ENCODE results near the gene EPHA4. TPM values are rescaled to one million over a fixed set of nuclear protein-coding genes. Genes with fewer than 3 reads are reported as not detected.

The EPHA4 gene
- total RNA-seq, 1 experiment from 2014 or later, result 17.4 TPM

DNA sequence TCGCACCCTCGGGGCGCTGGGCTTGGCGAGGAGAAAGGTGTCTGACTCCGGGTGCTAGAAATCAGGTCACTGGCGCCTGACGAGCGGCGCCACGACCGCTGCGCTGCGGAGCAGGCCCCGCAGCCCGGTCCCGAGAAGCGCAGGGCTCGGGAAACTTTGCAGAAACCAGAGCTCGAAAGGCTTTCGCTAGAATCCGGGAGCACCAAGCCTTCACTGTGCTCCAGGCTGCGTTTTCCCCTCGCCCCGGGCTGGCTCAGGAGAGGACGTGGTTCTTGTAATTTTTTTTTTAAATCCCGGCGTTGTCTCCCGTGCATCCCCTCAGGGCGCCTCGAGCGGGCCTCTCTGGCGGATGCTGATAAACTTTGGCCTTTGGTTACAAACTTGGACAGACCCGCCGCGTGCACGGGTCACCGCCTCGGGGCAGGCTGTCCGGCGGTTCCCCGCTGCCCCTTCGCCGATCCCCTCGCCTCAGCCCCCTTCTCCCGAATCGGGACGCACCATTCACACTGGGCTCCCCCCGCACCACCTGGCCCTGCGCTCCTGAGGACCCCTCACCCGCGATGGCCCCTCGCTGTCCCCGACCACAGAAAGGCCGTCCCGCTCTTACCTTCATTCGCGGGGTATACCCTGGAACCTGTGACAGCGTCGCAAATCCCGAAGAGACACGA, 419 bp downstream of the EPHA4 start:
- peak; percentile 33 for DNase-seq (ENCODE audit: low read depth)

DNA sequence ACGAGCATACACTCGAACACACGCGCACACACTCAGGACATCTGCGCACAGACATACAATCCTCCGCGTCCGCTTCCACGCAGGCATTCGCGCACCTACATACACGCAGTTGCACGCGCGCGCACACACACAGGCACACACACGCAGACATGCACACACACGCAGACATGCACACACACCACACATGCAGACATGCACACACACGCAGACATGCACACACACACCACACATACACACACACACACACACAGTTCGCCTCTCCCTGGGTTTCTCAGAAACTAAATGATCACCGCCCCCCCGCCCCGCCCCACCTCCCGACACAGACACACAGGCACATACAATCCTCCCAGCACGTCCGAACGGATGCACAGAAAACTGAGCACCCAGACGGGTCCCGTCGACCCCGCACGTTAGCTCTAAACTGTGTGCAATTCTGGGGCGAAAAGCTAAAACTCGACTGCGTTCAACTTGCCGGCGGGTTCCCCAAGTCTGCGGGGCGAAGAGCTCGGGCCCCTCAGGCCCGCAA, 1.0 kb downstream of the EPHA4 start:
- DNase-seq (ENCODE audit: low read depth), result peak; percentile 12

DNA sequence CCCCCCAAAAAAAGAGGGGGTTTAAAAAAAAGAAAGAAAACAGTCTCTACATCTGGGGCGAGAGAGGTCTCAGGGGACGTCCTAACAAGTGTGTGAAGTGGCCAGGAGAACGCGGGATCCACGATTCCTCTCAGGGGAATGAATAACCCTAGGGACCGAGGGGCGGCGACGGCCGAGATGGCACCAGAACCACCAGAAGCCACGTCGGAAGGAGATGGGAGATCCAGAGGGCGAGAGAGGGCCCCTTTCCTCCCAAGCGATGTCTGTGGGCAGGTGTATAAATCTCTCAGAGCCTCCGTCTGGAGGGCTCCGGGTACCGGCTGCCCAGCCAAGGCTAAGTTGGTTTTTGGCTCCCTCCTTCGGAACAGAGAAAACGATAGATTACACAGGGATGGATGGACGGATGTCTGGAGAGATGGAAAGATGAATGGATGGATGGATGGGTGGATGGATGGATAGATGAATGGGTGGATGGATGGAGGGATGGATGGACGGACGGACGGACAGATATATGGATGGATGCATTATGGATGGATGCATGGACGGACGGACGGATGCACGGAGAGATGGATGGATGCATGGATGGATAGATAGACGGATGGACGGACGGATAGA, 1.7 kb downstream of the EPHA4 start:
- DNase-seq (ENCODE audit: low read depth), result peak; percentile 37

DNA sequence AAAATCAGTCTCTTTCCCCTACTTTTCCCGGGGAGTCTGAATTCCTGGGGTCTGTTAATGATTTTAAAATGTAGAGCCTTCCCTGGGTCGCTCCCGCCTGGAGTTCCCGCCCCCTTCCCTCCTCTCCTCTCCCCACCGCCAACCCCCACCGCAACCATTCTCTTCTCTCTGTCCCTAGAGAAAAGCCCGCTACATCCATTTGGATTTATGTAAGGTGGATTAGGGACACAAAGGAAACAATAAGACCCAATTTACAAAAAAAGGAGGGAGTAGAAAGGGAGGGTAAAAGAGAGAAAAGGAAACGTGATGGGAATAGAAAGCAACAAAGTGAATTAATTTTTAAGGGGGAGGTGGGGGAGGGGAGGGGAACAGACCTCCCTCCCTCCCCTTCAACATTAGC, 2.2 kb downstream of the EPHA4 start:
- no peak for DNase-seq (ENCODE audit: low read depth)

DNA sequence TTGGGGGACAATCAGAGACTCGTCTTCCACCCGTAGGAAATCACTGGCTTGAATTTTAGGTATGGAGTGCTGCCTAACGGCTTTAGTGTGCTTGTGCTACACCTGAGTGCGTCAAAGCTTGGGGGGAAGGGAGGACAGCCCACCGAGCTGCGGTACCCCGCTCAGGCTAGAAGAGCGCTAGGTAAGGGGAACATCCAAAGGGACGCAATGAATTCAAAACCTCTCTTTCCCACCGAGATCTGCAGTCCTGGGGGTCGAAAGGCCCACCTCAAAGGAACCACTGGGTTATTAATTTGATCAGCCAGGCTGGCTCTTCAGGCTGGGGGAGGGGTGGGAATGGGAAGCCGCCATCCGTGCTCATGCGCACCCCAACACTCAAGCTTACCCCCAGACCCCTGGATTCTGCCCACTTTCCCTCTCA, 2.7 kb downstream of the EPHA4 start:
- no peak for DNase-seq (ENCODE audit: low read depth)

DNA sequence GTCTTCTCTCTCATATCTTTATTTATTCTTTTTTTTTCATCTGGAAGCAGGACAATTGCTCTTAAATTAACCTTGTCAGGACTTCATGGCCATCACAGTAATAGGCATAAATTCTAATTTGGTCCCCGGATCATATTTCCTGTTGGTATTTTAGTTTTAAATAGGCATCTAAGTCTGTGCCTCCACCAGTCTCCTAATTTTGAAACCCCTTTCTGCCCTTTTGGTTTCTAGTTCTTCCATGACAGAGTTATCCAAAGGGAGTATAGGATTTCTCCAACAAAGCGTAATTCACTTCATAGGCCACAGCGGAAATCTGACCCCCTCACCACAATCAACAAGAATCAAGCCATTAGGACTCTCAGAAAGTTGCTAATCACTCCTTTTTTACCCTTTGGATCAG, 3.8 kb downstream of the EPHA4 start:
- DNase-seq (ENCODE audit: low read depth), result no peak

- DNase-seq (ENCODE audit: low read depth), result peak; percentile 21
These were observed 4.3 kb downstream of the EPHA4 start for GRCh38 chr2:221567809-221568208.

DNA sequence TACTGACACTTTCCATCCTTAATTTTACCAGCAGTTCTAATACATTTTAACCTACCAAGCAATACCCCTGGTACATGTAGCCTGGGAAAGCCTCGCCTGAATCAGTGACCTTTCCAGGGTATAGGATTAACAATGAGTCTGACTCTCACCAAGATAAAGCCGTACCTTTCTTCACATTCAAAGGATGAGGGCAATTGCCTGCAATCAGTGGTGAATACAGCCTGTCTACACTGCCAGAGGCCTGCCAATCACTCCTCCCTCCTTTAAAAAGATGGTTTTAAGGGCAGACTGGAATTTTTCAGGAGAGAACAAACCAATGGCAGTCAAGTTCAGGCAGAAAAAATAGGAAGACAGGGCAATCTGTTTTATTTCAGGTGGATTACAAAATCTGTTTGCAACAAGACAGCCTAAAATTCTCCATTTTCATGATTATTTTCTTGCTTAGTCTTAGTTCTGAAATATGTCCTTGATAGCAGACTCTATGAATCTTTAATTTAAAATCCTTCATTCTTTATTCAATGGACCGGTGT, 4.8 kb downstream of the EPHA4 start:
- DNase-seq (ENCODE audit: low read depth), result no peak

DNA sequence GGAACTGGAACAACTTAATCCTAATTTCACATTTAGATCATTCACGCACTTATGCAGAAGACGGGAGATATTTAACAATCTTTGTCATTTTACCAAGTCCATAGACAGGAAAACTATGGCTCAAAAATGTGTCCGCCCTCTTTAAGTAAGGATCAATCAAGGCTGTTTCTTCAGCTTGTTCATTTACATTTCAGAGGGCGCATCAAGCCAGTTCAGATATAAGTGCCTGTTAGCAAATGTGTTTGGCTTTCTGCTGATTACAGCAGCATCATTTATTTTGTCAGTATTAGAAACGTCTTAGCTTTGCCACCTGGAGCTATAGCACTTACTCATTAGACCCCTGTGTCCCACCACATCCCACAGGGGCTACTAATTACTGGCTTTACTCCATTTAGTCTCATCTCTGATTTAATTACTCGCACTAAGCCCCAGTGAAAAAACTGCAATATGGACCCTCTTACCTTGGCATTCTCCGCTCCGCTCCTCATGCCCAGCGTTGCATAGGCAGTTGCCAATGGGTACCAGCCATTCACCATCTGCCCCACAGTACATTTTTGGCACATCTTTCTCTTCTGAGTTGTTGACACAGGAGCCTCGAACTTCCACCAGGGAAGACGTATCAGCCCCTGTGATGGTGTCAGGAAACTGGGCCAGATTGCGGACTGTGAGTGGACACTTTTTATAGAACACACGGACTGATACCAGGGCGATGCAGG, 8.7 kb downstream of the EPHA4 start:
- no peak for DNase-seq (ENCODE audit: low read depth)

- DNase-seq (ENCODE audit: low read depth), result peak; percentile 32
These were observed 9.9 kb downstream of the EPHA4 start for GRCh38 chr2:221562226-221562625.

DNA sequence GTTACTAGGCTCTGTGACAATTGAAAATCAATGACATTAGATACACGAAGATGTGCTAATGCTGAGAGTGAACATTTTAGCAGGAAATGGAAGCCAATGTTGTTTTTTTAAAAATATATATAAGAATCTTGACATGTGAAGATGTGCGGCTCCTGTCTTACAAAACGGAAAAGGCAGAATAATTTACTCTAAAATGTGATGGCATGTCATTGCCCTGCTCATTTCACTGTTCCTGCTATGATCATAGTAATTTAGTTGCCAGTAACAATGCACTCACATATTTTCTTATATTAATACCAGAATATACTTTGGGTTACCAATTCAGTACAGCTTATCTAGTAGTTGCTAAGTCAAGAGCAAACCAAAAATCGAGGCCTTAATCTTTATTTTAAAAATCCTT, 10.3 kb downstream of the EPHA4 start:
- DNase-seq (ENCODE audit: low read depth), result no peak

DNA sequence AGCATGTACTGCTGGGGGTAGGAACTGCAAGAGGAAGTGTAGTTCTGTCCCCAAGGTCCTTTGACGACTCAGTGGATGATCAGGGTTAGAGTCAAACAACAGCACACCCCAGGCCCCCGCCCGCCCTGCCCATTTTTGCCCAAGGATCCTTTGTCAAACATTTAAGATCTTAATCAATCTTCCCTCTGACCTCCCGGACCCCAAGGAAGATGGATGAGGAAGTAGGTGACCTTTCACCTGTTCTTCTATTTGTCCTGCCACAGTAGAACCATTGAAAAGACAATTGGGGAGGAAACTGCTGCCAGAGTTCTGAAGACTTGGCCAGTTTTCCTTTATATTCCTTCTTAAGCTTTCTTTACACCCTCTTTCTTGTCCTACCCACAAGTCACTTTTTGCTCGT, 12.1 kb downstream of the EPHA4 start:
- DNase-seq (ENCODE audit: low read depth), result no peak

GRCh38 chr2:221558107-221558506, 14.0 kb downstream of the EPHA4 start:
- DNase-seq (ENCODE audit: low read depth), result no peak

GRCh38 chr2:221555494-221555846, 16.6 kb downstream of the EPHA4 start:
- peak; percentile 64 for DNase-seq (ENCODE audit: low read depth)

DNA sequence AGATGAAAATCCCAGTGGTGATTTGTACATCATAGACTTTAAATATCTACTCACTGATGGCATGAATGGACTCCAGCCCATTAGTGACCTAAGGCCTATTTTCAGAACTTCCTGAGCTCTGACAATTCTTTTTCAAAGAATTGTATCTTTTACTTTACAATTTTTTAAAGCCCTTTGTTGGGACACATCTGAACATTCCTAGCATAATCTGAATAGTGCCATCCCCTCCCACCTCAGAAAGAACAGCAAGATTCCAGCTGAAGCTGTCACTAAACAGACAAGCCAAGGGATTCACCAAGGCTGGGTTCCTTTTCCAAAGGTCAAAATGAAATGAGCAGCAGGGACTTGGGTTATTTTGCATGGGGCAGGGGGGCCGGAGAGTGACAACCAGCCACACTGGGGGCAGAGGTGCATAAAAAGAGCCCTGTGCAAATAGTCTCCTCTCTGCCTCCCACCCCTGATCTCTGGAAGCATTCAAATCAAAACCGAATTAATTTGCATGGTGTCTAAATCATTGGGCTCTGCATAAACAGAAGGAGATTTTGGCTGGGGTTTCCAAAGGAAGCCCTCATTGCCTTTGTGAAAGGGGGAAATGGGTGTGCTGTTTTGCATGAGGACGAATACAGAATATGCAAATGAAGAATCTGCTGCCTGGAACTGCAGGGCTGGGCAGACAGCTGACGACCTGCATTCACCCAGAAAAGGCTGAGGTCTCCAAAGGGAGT, 17.2 kb downstream of the EPHA4 start:
- peak; percentile 37 for DNase-seq (ENCODE audit: low read depth)

DNA sequence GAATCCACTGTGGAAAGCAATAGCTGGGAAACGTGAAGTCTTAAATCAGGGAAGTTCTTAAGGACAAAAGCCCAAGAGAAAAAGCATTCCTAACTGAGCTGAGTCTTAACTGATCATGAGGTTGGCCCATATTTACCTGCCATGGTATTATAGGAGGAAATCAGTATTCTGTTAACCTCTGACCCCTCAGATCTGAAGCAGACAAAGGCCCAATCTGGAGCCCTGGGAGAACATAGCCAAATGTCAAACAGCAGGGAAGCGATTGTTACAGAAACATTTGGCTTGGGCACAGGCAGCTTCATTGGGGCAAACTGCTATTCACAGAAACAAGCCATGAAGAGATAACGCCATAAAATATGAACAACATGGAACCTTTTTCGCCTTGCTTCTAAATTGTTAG, 18.8 kb downstream of the EPHA4 start:
- DNase-seq (ENCODE audit: low read depth), result no peak

DNA sequence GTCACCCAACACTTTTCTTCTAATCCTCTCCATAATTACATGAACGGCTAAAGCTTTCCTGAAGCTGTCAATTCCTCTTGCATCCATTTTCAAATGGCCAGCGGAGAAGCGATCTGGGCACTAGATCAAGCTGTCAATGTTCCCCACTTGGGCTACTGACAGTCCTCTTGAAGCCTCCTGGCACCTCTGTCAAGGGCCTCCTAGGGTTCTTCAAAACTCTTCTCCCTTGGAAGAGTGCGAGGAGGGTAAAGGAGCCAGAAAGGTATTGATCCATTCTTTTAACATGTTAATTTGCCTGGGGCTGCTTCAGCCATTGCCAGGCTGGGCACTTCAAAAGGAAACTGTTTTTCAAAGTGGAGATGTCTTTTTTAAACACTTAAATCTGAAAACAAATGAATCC, 19.8 kb downstream of the EPHA4 start:
- no peak for DNase-seq (ENCODE audit: low read depth)

DNA sequence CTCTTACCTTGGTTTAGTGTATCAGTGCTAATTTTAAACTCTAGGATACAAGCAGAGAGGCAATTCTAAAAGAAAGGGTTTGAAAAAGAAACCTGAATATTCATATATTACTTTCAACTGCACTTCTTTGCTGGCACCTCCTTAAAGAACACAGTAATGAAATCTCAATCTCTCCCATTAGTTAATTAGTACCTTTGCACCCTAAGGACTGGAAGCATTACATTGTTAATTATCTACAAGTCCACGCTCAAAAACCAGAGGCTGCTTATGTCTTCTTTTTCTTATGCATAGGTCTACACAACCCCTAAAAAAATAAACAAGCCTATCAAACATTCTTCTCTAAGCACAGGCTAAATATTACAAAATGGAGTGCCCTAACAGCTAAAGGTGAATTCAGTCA, 20.2 kb downstream of the EPHA4 start:
- DNase-seq (ENCODE audit: low read depth), result no peak

DNA sequence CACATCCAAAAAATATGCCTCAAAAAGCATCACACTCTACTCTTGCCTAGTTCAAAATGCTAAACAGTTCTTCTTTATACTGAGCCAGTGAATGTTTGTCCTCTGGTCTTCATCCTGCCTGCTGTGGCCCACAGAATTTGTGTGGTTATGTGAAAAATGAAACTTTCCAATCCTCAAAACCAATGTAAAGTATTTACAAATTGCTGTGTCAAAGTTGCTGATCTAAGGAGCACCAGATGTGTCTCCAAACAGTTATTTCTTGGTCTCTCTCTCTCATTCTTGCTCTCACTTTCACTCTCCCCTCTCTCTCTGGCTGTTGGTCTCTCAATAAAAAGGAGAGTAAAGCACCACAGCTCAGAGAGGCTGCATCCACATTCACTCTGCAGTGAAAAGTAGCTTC, 23.0 kb downstream of the EPHA4 start:
- peak; percentile 4 for DNase-seq (ENCODE audit: low read depth)

DNA sequence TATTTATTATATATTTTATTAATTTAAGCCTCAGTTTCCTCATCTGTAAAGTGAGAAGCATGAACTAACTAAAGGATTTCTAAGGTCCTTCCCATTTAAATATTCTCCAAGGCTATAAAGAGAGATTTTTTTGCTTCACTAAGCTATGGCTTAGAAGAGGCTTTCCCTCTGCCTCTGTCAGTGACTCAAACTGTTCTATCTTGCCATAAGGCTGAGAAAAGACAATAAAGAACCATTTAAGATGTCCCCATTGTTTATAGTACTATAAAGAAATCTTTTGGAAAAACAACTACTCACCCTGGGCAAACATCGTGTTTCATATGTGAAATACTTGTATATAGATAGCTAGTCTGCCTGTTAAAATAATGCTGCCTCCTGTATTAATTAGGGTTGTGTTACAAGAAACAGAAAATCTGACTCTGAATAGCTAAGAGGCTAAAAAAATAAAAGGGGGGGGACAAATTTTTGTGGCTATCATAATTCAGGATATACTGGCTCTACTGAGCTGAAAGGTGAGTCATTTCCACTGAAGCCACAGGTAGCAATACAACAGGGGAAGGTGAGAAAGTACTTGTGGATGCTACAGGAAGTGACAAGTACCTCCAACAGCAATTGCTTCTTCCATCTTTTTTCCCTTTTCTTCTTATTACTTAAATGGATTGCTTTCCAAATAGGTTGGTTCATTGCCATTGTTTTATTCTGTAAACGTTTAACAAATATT, 25.4 kb downstream of the EPHA4 start:
- no peak for DNase-seq (ENCODE audit: low read depth)

GRCh38 chr2:221541131-221541735, 30.9 kb downstream of the EPHA4 start:
- DNase-seq (ENCODE audit: low read depth), result no peak

All from LHCN-M2 (cell line).